H9 (cell line): Measurements from ENCODE around the gene IFITM1. TPM values are rescaled to one million over a fixed set of nuclear protein-coding genes. Genes with fewer than 3 reads are reported as not detected.

Experiments
- DNase-seq: peaks from one replicate; pipeline ENCODE4 v3.0.0-alpha.2; 2017
- H2AFZ ChIP-seq: one replicate; pipeline ENCODE4 v1.6.1; 2013; ENCODE audit warnings: mild to moderate bottlenecking, low read length, control low read depth, moderate library complexity
- H2AK5ac ChIP-seq: 2 replicates; pipeline ENCODE4 v1.6.1; 2013; ENCODE audit warnings: low read length, control low read depth, mixed read lengths; ENCODE audit not compliant: insufficient read length
- H2BK120ac ChIP-seq: one replicate; pipeline ENCODE4 v1.6.1; 2013; ENCODE audit warnings: low read depth, mild to moderate bottlenecking, low read length, control low read depth, inconsistent platforms; ENCODE audit not compliant: poor library complexity, severe bottlenecking
- H2BK12ac ChIP-seq: 2 replicates; pipeline ENCODE4 v1.6.1; 2013; ENCODE audit warnings: low read length, control low read depth, mixed read lengths, low read depth; ENCODE audit not compliant: insufficient read length
- H2BK15ac ChIP-seq: 2 replicates; pipeline ENCODE4 v1.6.1; 2013; ENCODE audit warnings: low read depth, low read length, control low read depth
- H2BK20ac ChIP-seq: one replicate; pipeline ENCODE4 v1.6.1; 2013; ENCODE audit warnings: low read depth, mild to moderate bottlenecking, low read length, control low read depth, inconsistent platforms; ENCODE audit not compliant: poor library complexity, severe bottlenecking
- H2BK5ac ChIP-seq: 2 replicates; pipeline ENCODE4 v1.6.1; 2013; ENCODE audit warnings: low read length, control low read depth, mixed read lengths; ENCODE audit not compliant: insufficient read length
- H3K14ac ChIP-seq: 2 replicates; pipeline ENCODE4 v1.6.1; 2013; ENCODE audit warnings: low read length, control low read depth; ENCODE audit not compliant: insufficient read depth
- H3K18ac ChIP-seq: 2 replicates; pipeline ENCODE4 v1.6.1; 2013; ENCODE audit warnings: low read depth, mild to moderate bottlenecking, mixed read lengths, low read length, control low read depth; ENCODE audit not compliant: insufficient read length
- H3K23ac ChIP-seq: 2 replicates; pipeline ENCODE4 v1.6.1; 2013; ENCODE audit warnings: low read length, control low read depth, mixed read lengths, low read depth; ENCODE audit not compliant: insufficient read length
- H3K23me2 ChIP-seq: 2 replicates; pipeline ENCODE4 v1.6.1; 2013; ENCODE audit warnings: low read depth, mild to moderate bottlenecking, mixed read lengths, low read length, control low read depth; ENCODE audit not compliant: insufficient read length, poor library complexity, severe bottlenecking
- H3K27ac ChIP-seq: 2 replicates; pipeline ENCODE4 v1.5.1; 2013; ENCODE audit warnings: low read length, control low read depth, mixed read lengths, low read depth; ENCODE audit not compliant: insufficient read length
- H3K27me3 ChIP-seq: 2 replicates; pipeline ENCODE4 v1.6.1; 2013; ENCODE audit warnings: low read length, control low read depth, inconsistent platforms; ENCODE audit not compliant: insufficient read depth
- H3K4ac ChIP-seq: 2 replicates; pipeline ENCODE4 v1.6.1; 2013; ENCODE audit warnings: low read depth, mild to moderate bottlenecking, control low read depth, inconsistent platforms, low read length, moderate library complexity
- H3K4me1 ChIP-seq: 2 replicates; pipeline ENCODE4 v1.6.1; 2013; ENCODE audit warnings: low read length, control low read depth, inconsistent platforms; ENCODE audit not compliant: insufficient read depth
- H3K4me2 ChIP-seq: 2 replicates; pipeline ENCODE4 v1.6.1; 2013; ENCODE audit warnings: low read length, control low read depth, mixed read lengths; ENCODE audit not compliant: insufficient read length, insufficient read depth
- H3K56ac ChIP-seq: 2 replicates; pipeline ENCODE4 v1.6.1; 2013; ENCODE audit warnings: low read depth, mild to moderate bottlenecking, mixed read lengths, low read length, control low read depth; ENCODE audit not compliant: insufficient read length
- H3K79me1 ChIP-seq: 2 replicates; pipeline ENCODE4 v1.6.1; 2013; ENCODE audit warnings: low read depth, mild to moderate bottlenecking, moderate library complexity, low read length, control low read depth, inconsistent platforms; ENCODE audit not compliant: insufficient read depth, poor library complexity, severe bottlenecking
- H3K79me2 ChIP-seq: 2 replicates; pipeline ENCODE4 v1.6.1; 2013; ENCODE audit warnings: low read length, control low read depth, inconsistent platforms; ENCODE audit not compliant: insufficient read depth
- H3K9ac ChIP-seq: 2 replicates; pipeline ENCODE4 v1.6.1; 2013; ENCODE audit warnings: low read length, control low read depth, mixed read lengths; ENCODE audit not compliant: insufficient read length; ENCODE audit errors: extremely low read depth
- H3K9me3 ChIP-seq: one replicate; pipeline ENCODE4 v1.6.1; 2013; ENCODE audit warnings: low read depth, low read length, inconsistent platforms; ENCODE audit not compliant: control insufficient read depth
- H3T11ph ChIP-seq: one replicate; pipeline ENCODE4 v1.6.1; 2013; ENCODE audit warnings: mild to moderate bottlenecking, low read length, control low read depth, inconsistent platforms
- H4K20me1 ChIP-seq: one replicate; pipeline ENCODE4 v1.6.1; 2013; ENCODE audit not compliant: control insufficient read depth, insufficient read length, insufficient read depth
- H4K5ac ChIP-seq: 2 replicates; pipeline ENCODE4 v1.6.1; 2013; ENCODE audit warnings: low read depth, mild to moderate bottlenecking, mixed read lengths, low read length, control low read depth; ENCODE audit not compliant: insufficient read length
- H4K8ac ChIP-seq: replicated peaks from 2 replicates; pipeline ENCODE4 v1.6.1; 2013; ENCODE audit warnings: low read length, control low read depth, mixed read lengths, low read depth; ENCODE audit not compliant: insufficient read length
- H4K91ac ChIP-seq: 2 replicates; pipeline ENCODE4 v1.6.1; 2013; ENCODE audit warnings: low read depth, mild to moderate bottlenecking, moderate library complexity, mixed read lengths, low read length, control low read depth; ENCODE audit not compliant: insufficient read length
- H3K27ac Mint-ChIP-seq, 3 experiments: 2 replicates in 2 of 3; 3 replicates in 1 of 3; pipeline ENCODE4 v1.8.0; 2020 to 2021; ENCODE audit warnings: mixed read lengths in 3 of 3, mild to moderate bottlenecking in 1 of 3, moderate library complexity in 1 of 3
- H3K27me3 Mint-ChIP-seq: 2 replicates; pipeline ENCODE4 v1.8.0; 2021; ENCODE audit warnings: low read depth, mild to moderate bottlenecking, moderate library complexity, mixed read lengths
- H3K36me3 Mint-ChIP-seq, 3 experiments: 2 replicates in 2 of 3; 3 replicates in 1 of 3; pipeline ENCODE4 v1.8.0; 2020 to 2021; ENCODE audit warnings: low read depth in 3 of 3, mixed read lengths in 3 of 3; ENCODE audit not compliant: insufficient read depth in 1 of 3
- H3K4me1 Mint-ChIP-seq, 2 experiments: 2 replicates each; pipeline ENCODE4 v1.8.0; 2020; ENCODE audit warnings: mixed read lengths in 2 of 2
- H3K4me3 Mint-ChIP-seq, 2 experiments: 2 replicates in 1 of 2; 3 replicates in 1 of 2; pipeline ENCODE4 v1.8.0; 2020 to 2021; ENCODE audit warnings: mild to moderate bottlenecking in 2 of 2, mixed read lengths in 2 of 2, moderate library complexity in 1 of 2
- H3K9me3 Mint-ChIP-seq, 2 experiments: 2 replicates in 1 of 2; 3 replicates in 1 of 2; pipeline ENCODE4 v1.8.0; 2020; ENCODE audit warnings: mild to moderate bottlenecking in 2 of 2, mixed read lengths in 2 of 2, moderate library complexity in 1 of 2
- WGBS: extraction: QIAGEN DNeasy Blood & Tissue Kit; methylation state at CpG from one replicate; pipeline ENCODE4 v1.1.7; 2013; ENCODE audit warnings: missing lambda C conversion rate, low lambda C conversion rate, mixed read lengths; ENCODE audit not compliant: insufficient read length; ENCODE audit errors: extremely low coverage; 5-methylcytosine and 5-hydroxymethylcytosine counted together
- total RNA-seq: library from RNA; stranded (reverse); gene quantifications from 2 replicates; pipeline ENCODE4 v1.2.1, GENCODE V29; 2021
- TF ChIP-seq, protein P1 (sequence below): fragments of 200-600 bp; sonication (generic); conservative IDR thresholded peaks from 3 replicates; pipeline ENCODE4 v1.8.0; 2021; ENCODE audit warnings: antibody characterized with exemption, mild to moderate bottlenecking

IFITM1 gene
- total RNA-seq, 1 experiment from 2014 or later: 500 TPM

DNA sequence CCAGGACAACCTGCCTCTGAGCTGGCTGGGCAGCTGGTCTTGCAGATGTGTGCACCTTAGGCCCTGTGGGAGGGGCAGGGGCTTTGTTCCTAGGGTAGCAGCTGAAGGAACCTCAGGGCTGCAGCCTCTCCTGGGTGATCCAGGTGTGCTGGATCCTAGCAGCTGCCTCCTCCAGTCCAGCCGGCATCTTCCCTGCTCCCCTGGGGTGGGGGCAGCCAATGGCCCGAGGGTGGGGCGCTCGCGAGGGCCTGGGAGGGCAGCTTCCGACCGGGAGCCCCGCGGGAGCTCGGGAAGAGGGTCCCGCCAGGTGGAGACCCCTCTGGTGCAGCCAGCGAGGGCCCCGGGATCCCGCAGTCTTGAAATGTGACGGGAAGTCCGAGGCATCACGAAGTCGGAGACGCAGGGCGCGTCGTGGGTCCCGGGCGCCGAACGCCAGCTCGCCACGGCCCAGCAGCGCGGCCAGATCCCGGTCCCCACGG lies 1.7 kb downstream of the IFITM1 start:
- Histone ChIP-seq H3K4me2 (peak overlapping the region; percentile 85), H2BK12ac (no peak overlapping the region), H3K23me2 (peaks cover 34% of the 10 kb centered on the region), H4K8ac (no peak overlapping the region), H3K9me3 (no peaks in the 10 kb centered on the region), H3K27ac (no peak overlapping the region), H3K79me2 (peaks cover 6% of the 10 kb centered on the region; the same call in 1 of the 2 replicates), H2BK15ac (no peak overlapping the region), H3K27me3 (no peaks in the 10 kb centered on the region), H2BK120ac (no peak overlapping the region), H3K4me1 (peaks cover 6% of the 10 kb centered on the region; the same call in 1 of the 2 replicates), H3T11ph (no peak overlapping the region), H2BK5ac (no peak overlapping the region), H3K9ac (no peak overlapping the region), H3K4ac (no peak overlapping the region), H3K79me1 (peaks cover 2% of the 10 kb centered on the region), H2BK20ac (no peak overlapping the region), H4K20me1 (no peaks in the 10 kb centered on the region), H4K5ac (no peak overlapping the region), H3K18ac (no peak overlapping the region), H3K23ac (no peak overlapping the region), H4K91ac (no peak overlapping the region), H2AK5ac (no peak overlapping the region), H3K14ac (no peak overlapping the region), H3K56ac (no peak overlapping the region), H2AFZ (no peak overlapping the region)
- no peaks in the 10 kb centered on the region for H3K27me3 Mint-ChIP-seq
- H3K4me3 Mint-ChIP-seq: peak overlapping the region; percentile 92 to 97
- peaks cover 6 to 19% (median 6%) of the 10 kb centered on the region in 3 experiments; a peak in 6 of 7 replicates for H3K36me3 Mint-ChIP-seq
- TF ChIP-seq, protein P1, sequence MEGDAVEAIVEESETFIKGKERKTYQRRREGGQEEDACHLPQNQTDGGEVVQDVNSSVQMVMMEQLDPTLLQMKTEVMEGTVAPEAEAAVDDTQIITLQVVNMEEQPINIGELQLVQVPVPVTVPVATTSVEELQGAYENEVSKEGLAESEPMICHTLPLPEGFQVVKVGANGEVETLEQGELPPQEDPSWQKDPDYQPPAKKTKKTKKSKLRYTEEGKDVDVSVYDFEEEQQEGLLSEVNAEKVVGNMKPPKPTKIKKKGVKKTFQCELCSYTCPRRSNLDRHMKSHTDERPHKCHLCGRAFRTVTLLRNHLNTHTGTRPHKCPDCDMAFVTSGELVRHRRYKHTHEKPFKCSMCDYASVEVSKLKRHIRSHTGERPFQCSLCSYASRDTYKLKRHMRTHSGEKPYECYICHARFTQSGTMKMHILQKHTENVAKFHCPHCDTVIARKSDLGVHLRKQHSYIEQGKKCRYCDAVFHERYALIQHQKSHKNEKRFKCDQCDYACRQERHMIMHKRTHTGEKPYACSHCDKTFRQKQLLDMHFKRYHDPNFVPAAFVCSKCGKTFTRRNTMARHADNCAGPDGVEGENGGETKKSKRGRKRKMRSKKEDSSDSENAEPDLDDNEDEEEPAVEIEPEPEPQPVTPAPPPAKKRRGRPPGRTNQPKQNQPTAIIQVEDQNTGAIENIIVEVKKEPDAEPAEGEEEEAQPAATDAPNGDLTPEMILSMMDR: no peak
- DNase-seq: no peak
- no peak overlapping the region for H3K27ac Mint-ChIP-seq
- H3K4me1 Mint-ChIP-seq: peaks cover 41 to 66% of the 10 kb centered on the region in 2 experiments
- H3K9me3 Mint-ChIP-seq: no peaks in the 10 kb centered on the region; a peak in 1 of 5 replicates
- no CpG with 5 or more reads among the region's 32 CpGs for WGBS
